GM10266 (cell line): ENCODE measurements around the gene EEFSEC.
A peak's percentile ranks its signal among the peaks of the same experiment; 100 is the strongest.

Experiments used
- DNase-seq: peaks from one replicate; pipeline ENCODE4 v3.0.0; 2012; ENCODE audit errors: extremely low spot score
- TF ChIP-seq, protein P1 (sequence below): IDR thresholded peaks from 2 replicates; pipeline ENCODE4 v1.5.1; 2012; ENCODE audit warnings: mild to moderate bottlenecking, low read depth; ENCODE audit not compliant: control insufficient read depth, insufficient read depth; ENCODE audit errors: missing control alignments

The EEFSEC gene

GRCh38 chr3:128319107-128319506 is 165.8 kb downstream of the EEFSEC start:
- no peak for DNase-seq

GRCh38 chr3:128319741-128320141 is 166.5 kb downstream of the EEFSEC start:
- TF ChIP-seq, protein P1, sequence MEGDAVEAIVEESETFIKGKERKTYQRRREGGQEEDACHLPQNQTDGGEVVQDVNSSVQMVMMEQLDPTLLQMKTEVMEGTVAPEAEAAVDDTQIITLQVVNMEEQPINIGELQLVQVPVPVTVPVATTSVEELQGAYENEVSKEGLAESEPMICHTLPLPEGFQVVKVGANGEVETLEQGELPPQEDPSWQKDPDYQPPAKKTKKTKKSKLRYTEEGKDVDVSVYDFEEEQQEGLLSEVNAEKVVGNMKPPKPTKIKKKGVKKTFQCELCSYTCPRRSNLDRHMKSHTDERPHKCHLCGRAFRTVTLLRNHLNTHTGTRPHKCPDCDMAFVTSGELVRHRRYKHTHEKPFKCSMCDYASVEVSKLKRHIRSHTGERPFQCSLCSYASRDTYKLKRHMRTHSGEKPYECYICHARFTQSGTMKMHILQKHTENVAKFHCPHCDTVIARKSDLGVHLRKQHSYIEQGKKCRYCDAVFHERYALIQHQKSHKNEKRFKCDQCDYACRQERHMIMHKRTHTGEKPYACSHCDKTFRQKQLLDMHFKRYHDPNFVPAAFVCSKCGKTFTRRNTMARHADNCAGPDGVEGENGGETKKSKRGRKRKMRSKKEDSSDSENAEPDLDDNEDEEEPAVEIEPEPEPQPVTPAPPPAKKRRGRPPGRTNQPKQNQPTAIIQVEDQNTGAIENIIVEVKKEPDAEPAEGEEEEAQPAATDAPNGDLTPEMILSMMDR = no peak
- DNase-seq = no peak

More at GRCh38 chr3:128319107-128319506, 165.8 kb downstream of the EEFSEC start:
- TF ChIP-seq, protein P1 = no peak

- TF ChIP-seq, protein P1 = no peak
- no peak for DNase-seq
Measured at GRCh38 chr3:128320551-128321340, 167.5 kb downstream of the EEFSEC start.

DNA sequence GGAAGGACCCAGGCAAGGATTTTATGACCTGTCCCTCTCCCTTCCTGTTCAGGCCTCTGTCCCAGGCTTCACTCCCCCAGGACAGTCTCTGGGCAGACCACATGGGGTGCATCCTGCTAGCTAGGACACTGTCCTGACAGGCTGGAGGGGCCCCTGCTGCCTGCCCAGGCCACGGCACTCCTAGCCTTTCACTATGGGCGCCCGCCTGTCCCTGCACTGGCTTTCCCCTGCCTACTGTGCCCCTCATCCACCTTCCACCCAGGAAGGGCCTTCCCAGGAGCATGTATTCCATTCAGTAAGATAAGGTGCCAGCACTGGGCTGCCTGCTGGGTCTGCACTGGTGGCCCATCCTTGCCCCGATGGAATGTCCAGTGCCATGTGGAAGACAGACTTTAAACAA is 168.1 kb downstream of the EEFSEC start:
- no peak for DNase-seq
- TF ChIP-seq, protein P1 = no peak

GRCh38 chr3:128322030-128323022 is 169.0 kb downstream of the EEFSEC start:
- DNase-seq = peak; percentile 33

DNA sequence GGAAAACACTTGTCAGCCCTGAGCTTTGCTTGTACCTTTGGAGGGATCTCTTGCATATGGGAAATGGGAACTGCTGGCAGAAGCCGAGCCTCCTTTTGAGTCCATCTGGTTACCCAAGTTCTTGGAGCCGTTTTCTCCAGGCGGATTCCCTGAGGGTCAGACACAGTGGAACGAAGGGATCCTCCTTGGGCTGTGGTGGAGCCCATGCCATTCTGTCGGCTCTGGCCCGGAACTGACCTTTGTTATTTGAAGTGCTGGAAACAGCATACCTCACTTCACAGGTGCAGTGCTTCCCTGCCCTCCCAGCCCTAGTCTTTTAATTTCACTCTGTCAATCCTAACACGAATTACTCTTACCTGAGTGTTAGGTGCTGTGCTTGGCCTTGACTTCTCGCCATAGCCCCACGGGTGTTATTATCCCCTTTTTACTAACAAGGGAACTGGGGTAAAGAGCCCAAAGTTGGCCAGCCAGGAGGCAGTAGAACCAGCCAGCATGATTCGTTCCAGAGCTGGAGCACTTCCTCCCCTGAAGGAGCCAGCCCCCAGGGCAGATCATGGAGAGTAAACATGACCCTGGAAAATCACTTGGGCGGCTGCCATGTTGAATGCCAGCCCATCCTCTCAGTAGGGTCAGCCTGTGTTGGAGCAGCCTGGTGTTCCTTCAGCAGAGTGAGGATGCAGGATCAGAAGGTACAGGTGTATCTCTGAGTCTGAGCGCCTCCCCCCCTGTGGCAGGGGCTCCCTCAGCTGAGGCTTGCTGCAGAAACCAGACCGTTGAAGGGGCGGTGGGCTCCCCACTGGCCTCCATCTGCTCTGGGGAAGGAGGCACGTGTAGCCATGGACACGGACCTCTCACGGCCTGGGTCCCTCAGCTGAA is 170.2 kb downstream of the EEFSEC start:
- TF ChIP-seq, protein P1 = no peak
- DNase-seq = no peak

More at GRCh38 chr3:128322030-128323022, 169.0 kb downstream of the EEFSEC start:
- TF ChIP-seq, protein P1 = peak; percentile 46
